ENCODE results near the gene RSF1.
"Not testable (repeated sequence)": the region's sequence is repeated elsewhere in the genome, so short reads cannot be mapped to it uniquely, and the experiment has no call there.

DNA sequence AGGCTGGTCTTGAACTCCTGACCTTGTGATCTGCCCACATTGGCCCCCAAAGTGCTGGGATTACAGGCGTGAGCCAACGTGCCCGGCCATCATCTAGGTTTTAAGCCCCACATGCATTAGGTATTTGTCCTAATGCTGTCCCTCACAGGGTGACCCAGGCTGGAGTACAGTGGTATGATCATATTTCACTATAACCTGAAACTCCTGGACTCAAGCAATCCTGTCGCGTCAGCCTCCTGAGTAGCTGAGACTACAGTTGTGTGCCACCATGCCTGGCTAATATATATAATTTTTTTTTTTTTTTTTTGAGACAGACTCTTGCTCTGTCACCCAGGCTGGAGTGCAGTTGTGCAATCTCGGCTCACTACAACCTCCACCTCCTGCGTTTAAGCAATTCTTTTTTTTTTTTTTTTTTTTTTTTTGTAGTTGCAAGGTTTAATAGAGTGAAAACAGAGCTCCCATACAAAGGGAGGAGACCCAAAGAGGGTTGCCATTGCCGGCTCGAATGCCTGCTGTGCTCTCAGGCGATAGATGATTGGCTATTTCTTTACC lies 37.5 kb upstream of the RSF1 start:
- TF ChIP-seq, protein P1, sequence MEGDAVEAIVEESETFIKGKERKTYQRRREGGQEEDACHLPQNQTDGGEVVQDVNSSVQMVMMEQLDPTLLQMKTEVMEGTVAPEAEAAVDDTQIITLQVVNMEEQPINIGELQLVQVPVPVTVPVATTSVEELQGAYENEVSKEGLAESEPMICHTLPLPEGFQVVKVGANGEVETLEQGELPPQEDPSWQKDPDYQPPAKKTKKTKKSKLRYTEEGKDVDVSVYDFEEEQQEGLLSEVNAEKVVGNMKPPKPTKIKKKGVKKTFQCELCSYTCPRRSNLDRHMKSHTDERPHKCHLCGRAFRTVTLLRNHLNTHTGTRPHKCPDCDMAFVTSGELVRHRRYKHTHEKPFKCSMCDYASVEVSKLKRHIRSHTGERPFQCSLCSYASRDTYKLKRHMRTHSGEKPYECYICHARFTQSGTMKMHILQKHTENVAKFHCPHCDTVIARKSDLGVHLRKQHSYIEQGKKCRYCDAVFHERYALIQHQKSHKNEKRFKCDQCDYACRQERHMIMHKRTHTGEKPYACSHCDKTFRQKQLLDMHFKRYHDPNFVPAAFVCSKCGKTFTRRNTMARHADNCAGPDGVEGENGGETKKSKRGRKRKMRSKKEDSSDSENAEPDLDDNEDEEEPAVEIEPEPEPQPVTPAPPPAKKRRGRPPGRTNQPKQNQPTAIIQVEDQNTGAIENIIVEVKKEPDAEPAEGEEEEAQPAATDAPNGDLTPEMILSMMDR (conservative IDR thresholded peaks at IDR 0.05; ENCODE audit: low read length), result not testable (repeated sequence)
- TF ChIP-seq EZH2phosphoT487 (IDR thresholded peaks at IDR 0.05; ENCODE audit: borderline replicate concordance, low read depth, low read length), result not testable (repeated sequence)

Measured in OCI-LY7 (cell line).